Muscle layer of colon (tissue), 2 donors: ENCODE data around the gene NANOS1.

Source experiments
- H3K27ac ChIP-seq: one replicate; pipeline ENCODE4 v1.7.0; 2013; ENCODE audit warnings: low read depth, mild to moderate bottlenecking, low read length, moderate library complexity
- H3K27me3 ChIP-seq, 2 donors: one replicate each; pipeline ENCODE4 v1.7.0; 2013; ENCODE audit warnings: low read length in 2 of 2, mild to moderate bottlenecking in 2 of 2; ENCODE audit not compliant: insufficient read depth in 2 of 2, control insufficient read depth in 1 of 2
- H3K36me3 ChIP-seq: one replicate; pipeline ENCODE4 v1.7.0; 2013; ENCODE audit warnings: mild to moderate bottlenecking, low read length; ENCODE audit not compliant: insufficient read depth
- H3K4me1 ChIP-seq: one replicate; pipeline ENCODE4 v1.7.0; 2013; ENCODE audit warnings: mild to moderate bottlenecking, low read length; ENCODE audit not compliant: insufficient read depth
- H3K4me3 ChIP-seq, 2 donors: one replicate each; pipeline ENCODE4 v1.7.0; 2013; ENCODE audit warnings: low read length in 2 of 2, low read depth in 1 of 2, mild to moderate bottlenecking in 1 of 2, moderate library complexity in 1 of 2
- H3K9ac ChIP-seq: one replicate; pipeline ENCODE4 v1.7.0; 2013; ENCODE audit warnings: low read length
- H3K9me3 ChIP-seq: one replicate; pipeline ENCODE4 v1.7.0; 2013; ENCODE audit warnings: mild to moderate bottlenecking, low read length
- donor health status: abdominal sarcoma.
- donor health status: Adenocarcinoma of cecum.

NANOS1 gene, protein sequence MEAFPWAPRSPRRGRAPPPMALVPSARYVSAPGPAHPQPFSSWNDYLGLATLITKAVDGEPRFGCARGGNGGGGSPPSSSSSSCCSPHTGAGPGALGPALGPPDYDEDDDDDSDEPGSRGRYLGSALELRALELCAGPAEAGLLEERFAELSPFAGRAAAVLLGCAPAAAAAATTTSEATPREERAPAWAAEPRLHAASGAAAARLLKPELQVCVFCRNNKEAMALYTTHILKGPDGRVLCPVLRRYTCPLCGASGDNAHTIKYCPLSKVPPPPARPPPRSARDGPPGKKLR

DNA sequence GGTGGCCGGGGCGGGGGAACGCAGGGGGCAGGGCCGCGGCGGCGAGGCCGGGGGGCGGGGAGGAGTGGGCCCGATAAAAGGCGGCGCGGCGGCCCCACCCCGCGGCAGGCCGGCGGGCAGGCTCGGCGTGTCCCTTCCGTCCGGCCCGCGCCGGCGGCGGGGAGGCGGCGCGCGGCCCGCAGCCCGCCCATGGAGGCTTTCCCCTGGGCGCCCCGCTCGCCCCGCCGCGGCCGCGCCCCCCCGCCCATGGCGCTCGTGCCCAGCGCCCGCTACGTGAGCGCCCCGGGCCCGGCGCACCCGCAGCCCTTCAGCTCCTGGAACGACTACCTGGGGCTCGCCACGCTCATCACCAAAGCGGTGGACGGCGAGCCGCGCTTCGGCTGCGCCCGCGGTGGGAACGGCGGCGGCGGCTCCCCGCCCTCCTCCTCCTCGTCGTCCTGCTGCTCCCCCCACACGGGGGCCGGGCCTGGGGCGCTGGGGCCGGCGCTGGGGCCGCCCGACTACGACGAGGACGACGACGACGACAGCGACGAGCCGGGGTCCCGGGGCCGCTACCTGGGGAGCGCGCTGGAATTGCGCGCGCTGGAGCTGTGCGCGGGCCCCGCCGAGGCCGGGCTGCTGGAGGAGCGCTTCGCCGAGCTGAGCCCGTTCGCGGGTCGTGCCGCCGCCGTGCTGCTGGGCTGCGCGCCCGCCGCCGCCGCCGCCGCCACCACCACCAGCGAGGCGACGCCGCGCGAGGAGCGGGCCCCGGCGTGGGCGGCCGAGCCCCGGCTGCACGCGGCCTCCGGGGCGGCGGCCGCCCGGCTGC is at the start of gene NANOS1:
NANOS1 (plus strand) TSS at position 102 of the 808 bp plus-strand sequence; CDS start at position 190, 88 bp downstream.
- H3K27me3 ChIP-seq = no peaks in the 10 kb centered on the region
- H3K9ac ChIP-seq = no peak within 1 kb of the TSS
- H3K4me1 ChIP-seq = peaks cover 33% of the 10 kb centered on the region
- H3K4me3 ChIP-seq = peak within 1 kb of the TSS; percentile 44 to 56
- H3K36me3 ChIP-seq = peaks cover 20% of the 10 kb centered on the region
- peak within 1 kb of the TSS; percentile 61 for H3K27ac ChIP-seq
- no peaks in the 10 kb centered on the region for H3K9me3 ChIP-seq

DNA sequence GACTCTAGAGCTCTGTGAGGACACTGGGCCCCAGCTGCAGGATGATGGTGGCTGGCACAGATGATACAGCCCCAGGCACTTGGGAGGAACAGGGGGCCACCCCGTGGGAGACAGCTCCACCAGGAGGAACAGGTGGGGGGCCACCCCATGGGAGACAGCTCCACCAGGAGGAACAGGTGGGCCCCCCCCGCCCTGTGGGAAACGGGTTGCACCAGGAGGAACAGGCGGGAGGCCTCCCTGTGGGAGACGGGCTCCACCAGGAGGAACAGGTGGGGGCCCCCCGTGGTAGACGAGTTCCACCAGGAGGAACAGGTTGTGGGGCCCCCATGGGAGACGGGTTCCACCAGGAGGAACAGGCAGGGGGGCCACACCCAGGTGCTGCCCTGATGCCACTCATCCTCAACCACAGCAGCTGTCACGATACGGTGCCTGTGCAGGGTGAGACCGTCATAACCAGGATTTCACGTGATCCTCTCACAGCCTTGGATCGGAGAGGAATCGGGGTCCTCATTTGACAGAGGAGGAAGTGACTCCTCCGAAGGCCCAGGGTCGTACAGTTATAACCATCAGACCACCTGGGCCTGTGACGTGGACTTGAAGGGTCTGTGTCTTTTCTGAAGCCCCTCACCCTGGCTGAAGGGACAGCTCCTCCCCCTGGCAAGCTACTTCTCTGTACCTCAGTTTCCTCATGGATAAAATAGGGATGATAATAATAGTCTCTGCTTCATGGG is 49.2 kb upstream of the NANOS1 start:
- no peaks in the 10 kb centered on the region for H3K4me1 ChIP-seq
- no peaks in the 10 kb centered on the region for H3K36me3 ChIP-seq
- H3K27ac ChIP-seq = no peak overlapping the region
- no peaks in the 10 kb centered on the region for H3K27me3 ChIP-seq
- H3K4me3 ChIP-seq = no peak overlapping the region
- no peaks in the 10 kb centered on the region for H3K9me3 ChIP-seq
- no peak overlapping the region for H3K9ac ChIP-seq

GRCh38 chr10:118980870-118981269 is 48.6 kb upstream of the NANOS1 start:
- H3K27ac ChIP-seq = no peak overlapping the region
- no peaks in the 10 kb centered on the region for H3K27me3 ChIP-seq
- no peak overlapping the region for H3K9ac ChIP-seq
- no peaks in the 10 kb centered on the region for H3K36me3 ChIP-seq
- no peak overlapping the region for H3K4me3 ChIP-seq
- H3K9me3 ChIP-seq = peaks cover 3% of the 10 kb centered on the region
- no peaks in the 10 kb centered on the region for H3K4me1 ChIP-seq

DNA sequence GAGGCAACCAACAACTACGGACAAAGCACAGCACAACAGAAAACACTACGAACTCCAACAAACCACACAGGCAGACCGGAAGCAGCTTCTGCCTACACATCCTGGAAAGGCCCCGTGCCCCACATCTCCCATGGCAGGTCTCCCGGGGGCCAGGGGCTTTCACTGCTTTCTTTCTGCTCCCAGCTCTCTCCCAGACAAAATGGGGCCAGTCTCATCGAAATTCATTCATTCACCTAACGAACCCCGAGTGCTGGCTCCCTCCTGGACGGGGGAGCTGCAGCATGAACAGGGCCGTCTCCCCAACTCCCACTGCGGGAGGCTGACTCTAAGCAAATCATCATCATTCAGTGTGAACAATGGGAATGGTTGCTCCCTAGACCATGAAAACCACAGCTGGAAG is 47.6 kb upstream of the NANOS1 start:
- Histone ChIP-seq H3K9me3 (peaks cover 3% of the 10 kb centered on the region), H3K27me3 (no peaks in the 10 kb centered on the region), H3K36me3 (no peaks in the 10 kb centered on the region), H3K27ac (no peak overlapping the region), H3K4me3 (no peak overlapping the region), H3K9ac (no peak overlapping the region), H3K4me1 (no peaks in the 10 kb centered on the region)

GRCh38 chr10:118982366-118982765 is 47.1 kb upstream of the NANOS1 start:
- Histone ChIP-seq H3K9ac (no peak overlapping the region), H3K4me1 (no peaks in the 10 kb centered on the region), H3K36me3 (no peaks in the 10 kb centered on the region), H3K27me3 (no peaks in the 10 kb centered on the region), H3K27ac (no peak overlapping the region), H3K4me3 (no peak overlapping the region), H3K9me3 (peaks cover 3% of the 10 kb centered on the region)

- Histone ChIP-seq H3K9me3 (peaks cover 3% of the 10 kb centered on the region), H3K27ac (no peak overlapping the region), H3K4me3 (no peak overlapping the region), H3K4me1 (no peaks in the 10 kb centered on the region), H3K9ac (no peak overlapping the region), H3K36me3 (no peaks in the 10 kb centered on the region), H3K27me3 (no peaks in the 10 kb centered on the region)
Observed at GRCh38 chr10:118983263-118983662, 46.3 kb upstream of the NANOS1 start.

DNA sequence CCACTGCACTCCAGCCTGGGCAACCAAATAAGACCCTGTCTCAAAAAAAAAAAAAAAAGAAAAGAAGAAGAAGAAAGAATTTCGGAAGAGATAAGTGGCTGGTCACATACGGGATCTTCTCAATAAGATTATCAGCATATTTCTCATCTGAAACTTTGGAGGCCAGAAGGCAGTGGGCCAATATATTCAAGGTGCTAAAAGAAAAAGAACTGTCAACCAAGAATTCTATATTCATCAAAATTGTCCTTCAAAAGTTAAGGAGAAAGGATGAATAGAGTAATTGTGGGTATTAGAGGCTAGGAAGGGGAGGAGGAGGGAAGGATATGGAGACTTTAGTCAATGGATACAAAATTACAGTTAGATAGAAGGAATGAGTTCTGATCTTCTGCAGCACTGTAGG is 43.9 kb upstream of the NANOS1 start:
- no peaks in the 10 kb centered on the region for H3K4me1 ChIP-seq
- H3K9ac ChIP-seq = no peak overlapping the region
- H3K4me3 ChIP-seq = no peak overlapping the region
- no peak overlapping the region for H3K27ac ChIP-seq
- H3K27me3 ChIP-seq = no peaks in the 10 kb centered on the region
- no peaks in the 10 kb centered on the region for H3K36me3 ChIP-seq
- H3K9me3 ChIP-seq = peaks cover 3% of the 10 kb centered on the region

- H3K36me3 ChIP-seq = no peaks in the 10 kb centered on the region
Observed at GRCh38 chr10:118986815-118987790, 42.4 kb upstream of the NANOS1 start.

DNA sequence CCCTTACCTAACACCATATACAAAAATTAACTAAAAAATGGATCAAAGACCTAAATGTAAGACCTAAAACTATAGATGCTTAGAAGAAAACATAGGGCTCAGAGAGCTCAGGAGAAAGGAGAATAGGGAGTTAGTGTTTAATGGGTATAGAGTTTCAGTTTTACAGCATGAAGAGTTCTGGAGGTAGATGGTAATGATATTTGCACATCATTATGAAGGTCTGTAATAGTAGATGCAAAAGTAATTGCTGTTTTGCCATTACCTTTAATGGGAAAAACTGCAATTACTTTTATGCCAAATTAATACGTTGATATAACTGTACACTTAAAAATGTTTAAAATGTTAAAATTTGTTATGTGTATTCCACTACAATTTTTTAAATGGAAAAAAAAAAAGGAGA is 39.2 kb upstream of the NANOS1 start:
- Histone ChIP-seq H3K27me3 (no peaks in the 10 kb centered on the region), H3K9ac (no peak overlapping the region), H3K36me3 (no peaks in the 10 kb centered on the region), H3K4me1 (no peaks in the 10 kb centered on the region), H3K27ac (no peak overlapping the region), H3K4me3 (no peak overlapping the region), H3K9me3 (peaks cover 3% of the 10 kb centered on the region)

More at GRCh38 chr10:118986815-118987790, 42.4 kb upstream of the NANOS1 start:
- Histone ChIP-seq H3K9me3 (peaks cover 3% of the 10 kb centered on the region), H3K4me1 (no peaks in the 10 kb centered on the region), H3K4me3 (no peak overlapping the region), H3K27me3 (no peaks in the 10 kb centered on the region), H3K27ac (no peak overlapping the region), H3K9ac (no peak overlapping the region)

- Histone ChIP-seq H3K27ac (no peak overlapping the region), H3K9me3 (no peaks in the 10 kb centered on the region), H3K4me1 (no peaks in the 10 kb centered on the region), H3K27me3 (no peaks in the 10 kb centered on the region), H3K36me3 (no peaks in the 10 kb centered on the region), H3K9ac (no peak overlapping the region), H3K4me3 (no peak overlapping the region)
Observed at GRCh38 chr10:118992496-118992895, 37.0 kb upstream of the NANOS1 start.
